T-cell (primary cell): ENCODE data around the gene PGGT1B. TPM values are rescaled to one million over a fixed set of nuclear protein-coding genes. Genes with fewer than 3 reads are reported as not detected.

ENCODE experiments used
- ATAC-seq, 4 experiments: fragments of 200-7000 bp in 3 of 4; fragments of 150-1000 bp in 1 of 4; cut with Tn5 transposase; replicated peaks in 1 of 4; 1 replicate in 3 of 4; 2 replicates in 1 of 4; pipeline ENCODE4 v1.10.0; 2021; ENCODE audit warnings: moderate library complexity in 3 of 4, mild to moderate bottlenecking in 2 of 4, moderate number of reproducible peaks in 1 of 4
- CTCF ChIA-PET, 2 donors: fragments of 300-600 bp; sonication (Branson Sonifier 250); formaldehyde crosslinking; loops; one replicate each; lab custom pipeline; 2022; ENCODE audit warnings: antibody characterized with exemption in 2 of 2; lab: Charles Lee
- POLR2A ChIA-PET, 2 donors: fragments of 300-600 bp; sonication (Branson Sonifier 250); formaldehyde crosslinking; loops; one replicate each; lab custom pipeline; 2022; ENCODE audit warnings: antibody characterized with exemption in 2 of 2; lab: Charles Lee
- DNase-seq, 35 experiments: peaks; one replicate each; pipeline versions ENCODE4 v3.0.0 to v3.0.0-alpha.2; 2013 to 2023
- H3K27ac ChIP-seq: one replicate; pipeline ENCODE4 v1.5.1; 2013; ENCODE audit warnings: low read length
- H3K27me3 ChIP-seq, 2 experiments: replicated peaks in 1 of 2; 1 replicate in 1 of 2; 2 replicates in 1 of 2; pipeline versions ENCODE4 v1.6.1 to v1.7.0; 2013; ENCODE audit warnings: low read length in 1 of 2, mixed read lengths in 1 of 2; ENCODE audit not compliant: control insufficient read depth in 2 of 2, insufficient read depth in 2 of 2; ENCODE audit errors: extremely low read depth in 1 of 2
- H3K36me3 ChIP-seq, 2 donors: 1 replicate in 1 of 2; 2 replicates in 1 of 2; pipeline versions ENCODE4 v1.6.1 to v1.7.0; 2013; ENCODE audit warnings: low read length in 1 of 2; ENCODE audit not compliant: control insufficient read depth in 2 of 2, insufficient read depth in 1 of 2; ENCODE audit errors: extremely low read depth in 1 of 2
- H3K4me1 ChIP-seq, 2 experiments: 1 replicate in 1 of 2; 2 replicates in 1 of 2; pipeline versions ENCODE4 v1.6.1 to v1.7.0; 2013; ENCODE audit warnings: low read length in 2 of 2, mixed read lengths in 1 of 2; ENCODE audit not compliant: insufficient read depth in 2 of 2, control insufficient read depth in 1 of 2; ENCODE audit errors: extremely low read depth in 1 of 2
- H3K4me3 ChIP-seq, 2 donors: 1 replicate in 1 of 2; 2 replicates in 1 of 2; pipeline versions ENCODE4 v1.5.1 to v1.7.0; 2013; ENCODE audit warnings: mild to moderate bottlenecking in 2 of 2, low read length in 1 of 2, moderate library complexity in 1 of 2; ENCODE audit not compliant: control insufficient read depth in 1 of 2; ENCODE audit errors: extremely low read depth in 1 of 2
- H3K9me3 ChIP-seq: 2 replicates; pipeline ENCODE4 v1.7.0; 2013
- H3K27ac Mint-ChIP-seq, 2 donors: one replicate each; pipeline ENCODE4 v1.8.0; 2020 to 2021; ENCODE audit warnings: mild to moderate bottlenecking in 2 of 2, mixed read lengths in 2 of 2
- H3K27me3 Mint-ChIP-seq, 2 donors: one replicate each; pipeline ENCODE4 v1.8.0; 2021 to 2022; ENCODE audit warnings: mixed read lengths in 2 of 2
- H3K36me3 Mint-ChIP-seq: one replicate; pipeline ENCODE4 v1.8.0; 2021; ENCODE audit warnings: mixed read lengths
- H3K4me1 Mint-ChIP-seq, 3 donors: one replicate each; pipeline ENCODE4 v1.8.0; 2020 to 2022; ENCODE audit warnings: mixed read lengths in 3 of 3, mild to moderate bottlenecking in 1 of 3
- H3K4me3 Mint-ChIP-seq, 3 donors: one replicate each; pipeline ENCODE4 v1.8.0; 2020 to 2022; ENCODE audit warnings: mild to moderate bottlenecking in 3 of 3, mixed read lengths in 3 of 3, moderate library complexity in 3 of 3
- H3K9me3 Mint-ChIP-seq, 3 donors: one replicate each; pipeline ENCODE4 v1.8.0; 2020 to 2022; ENCODE audit warnings: mixed read lengths in 3 of 3
- WGBS: methylation state at CpG from one replicate; pipeline ENCODE4 v1.1.5; 2013; ENCODE audit warnings: missing lambda C conversion rate; ENCODE audit not compliant: insufficient coverage; 5-methylcytosine and 5-hydroxymethylcytosine counted together
- total RNA-seq, 35 experiments: library from RNA in 6 of 35; stranded (reverse) in 6 of 35; fragments of 120-200 nt in 1 of 35; gene quantifications; one replicate each; pipeline versions ENCODE4 v1.2.1 to v1.2.4 and lab custom pipeline; 2013 to 2026

The PGGT1B gene
- total RNA-seq, 5 donors from 2014 or later (not counting 1 experiment from before 2014, with no cell fraction given): 35.0 to 45.6 (median 36.0) TPM

DNA sequence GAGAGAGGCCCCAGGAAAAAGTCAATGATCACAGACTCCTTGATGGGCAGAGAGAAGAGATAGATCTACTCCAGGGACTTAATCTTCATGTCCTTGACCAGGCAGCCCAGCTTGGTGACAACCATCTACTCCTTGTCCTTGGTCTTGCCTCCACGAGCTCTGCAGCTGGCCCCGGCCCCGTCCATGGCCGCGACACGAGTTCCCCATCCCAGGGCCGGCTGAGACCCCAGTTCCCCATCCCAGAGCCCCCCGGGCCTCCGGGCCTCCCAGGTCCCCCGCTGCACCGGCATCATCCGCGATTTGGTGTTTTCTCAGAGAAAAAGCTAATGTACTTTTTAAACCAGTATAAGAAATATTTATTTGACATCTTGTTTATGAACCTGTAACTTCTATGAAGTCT, 2.5 kb upstream of the PGGT1B start:
- DNase-seq (no peak), ATAC-seq (no peak)
- peaks cover 13 to 14% of the 10 kb centered on the region in 2 experiments for H3K4me1 ChIP-seq
- 90% methylated on average over 2 of the region's 13 CpGs for WGBS
- Mint-ChIP-seq H3K36me3 (peaks cover 2% of the 10 kb centered on the region), H3K9me3 (no peaks in the 10 kb centered on the region), H3K27ac (no peak overlapping the region), H3K4me1 (peaks cover 28 to 37% (median 28%) of the 10 kb centered on the region in 3 donors), H3K27me3 (no peaks in the 10 kb centered on the region), H3K4me3 (no peak overlapping the region)
- H3K9me3 ChIP-seq: no peaks in the 10 kb centered on the region
- no peak overlapping the region for H3K4me3 ChIP-seq
- peaks cover 0 to 4% of the 10 kb centered on the region in 2 donors for H3K36me3 ChIP-seq
- peaks cover 0 to 4% of the 10 kb centered on the region in 2 experiments for H3K27me3 ChIP-seq
- ChIA-PET CTCF (interaction anchor here in 1 of 2 donors (1.0 kb wide), 1 partner anchor 10 kb away, joined by 3 read pairs; no protein-coding TSS in a partner anchor), POLR2A (interaction anchor here in 1 of 2 donors (0.8 kb wide), 1 partner anchor 10 kb away, joined by 4 read pairs; no protein-coding TSS in a partner anchor)
- no peak overlapping the region for H3K27ac ChIP-seq

DNA sequence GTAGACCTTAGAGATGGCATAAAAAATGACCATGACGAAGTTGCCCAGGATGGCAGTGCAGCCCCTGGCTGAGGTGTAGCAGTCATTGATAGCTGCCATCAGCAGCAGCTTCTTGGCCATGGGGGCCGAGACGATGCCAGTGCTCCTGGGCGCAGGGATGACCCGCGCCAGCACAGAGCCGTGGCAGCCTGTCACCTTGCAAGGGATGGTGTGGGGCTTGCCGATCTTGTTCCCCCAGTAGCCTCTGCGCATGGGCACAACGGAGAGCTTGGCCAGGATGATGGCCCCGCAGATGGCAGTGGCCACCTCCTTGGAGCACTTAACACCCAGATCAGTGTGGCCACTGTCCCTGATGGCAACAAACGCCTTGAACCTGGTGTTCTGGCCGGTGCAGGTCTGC, 2.1 kb upstream of the PGGT1B start:
- Mint-ChIP-seq H3K9me3 (no peaks in the 10 kb centered on the region), H3K27ac (no peak overlapping the region), H3K27me3 (no peaks in the 10 kb centered on the region), H3K36me3 (peaks cover 2% of the 10 kb centered on the region), H3K4me1 (peaks cover 32 to 41% (median 33%) of the 10 kb centered on the region in 3 donors), H3K4me3 (no peak overlapping the region)
- DNase-seq (no peak), ATAC-seq (no peak)
- Histone ChIP-seq H3K27ac (no peak overlapping the region), H3K36me3 (peaks cover 0 to 4% of the 10 kb centered on the region in 2 donors), H3K9me3 (no peaks in the 10 kb centered on the region), H3K4me3 (no peak overlapping the region), H3K4me1 (peaks cover 14% of the 10 kb centered on the region in 2 experiments), H3K27me3 (peaks cover 0 to 4% of the 10 kb centered on the region in 2 experiments)
- WGBS: 98% methylated on average over 13 of the region's 13 CpGs
- POLR2A ChIA-PET: interaction anchor here in 1 of 2 donors (0.8 kb wide), 1 partner anchor 10 kb away, joined by 4 read pairs; no protein-coding TSS in a partner anchor
- CTCF ChIA-PET: no interaction called here

DNA sequence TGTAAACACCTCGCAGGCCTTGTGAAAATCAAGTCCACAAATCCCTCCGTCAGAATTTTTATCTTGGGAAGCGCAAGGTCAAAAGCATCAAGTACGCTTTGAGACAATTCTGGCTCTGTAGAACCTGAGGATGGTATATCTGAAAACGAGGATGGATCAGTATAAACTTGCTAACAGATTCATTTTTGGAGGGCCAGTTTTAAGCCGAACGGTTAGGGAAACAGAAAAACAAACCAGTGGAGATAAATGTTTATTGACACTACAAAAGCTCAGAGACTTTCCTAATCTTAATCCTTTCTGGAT, 352 bp upstream of the PGGT1B start:
- ChIA-PET CTCF (interaction anchor here in 1 of 2 donors (0.8 kb wide), 1 partner anchor 12 kb away, joined by 3 read pairs; no protein-coding TSS in a partner anchor), POLR2A (no interaction called here)
- H3K4me1 Mint-ChIP-seq: peaks cover 49 to 59% (median 50%) of the 10 kb centered on the region in 3 donors
- Histone ChIP-seq H3K36me3 (peaks cover 0 to 3% of the 10 kb centered on the region in 2 donors), H3K27ac (peak overlapping the region; percentile 71), H3K9me3 (no peaks in the 10 kb centered on the region), H3K4me1 (peaks cover 16 to 21% of the 10 kb centered on the region in 2 experiments), H3K4me3 (peak overlapping the region; percentile 89 to 99), H3K27me3 (peaks cover 0 to 4% of the 10 kb centered on the region in 2 experiments)
- peak overlapping the region; percentile 96 to 98 (median 96) for H3K4me3 Mint-ChIP-seq
- DNase-seq (no peak), ATAC-seq (no peak)
- H3K27ac Mint-ChIP-seq: peak overlapping the region; percentile 92 to 96
- no peaks in the 10 kb centered on the region for H3K9me3 Mint-ChIP-seq
- WGBS: no CpG with 5 or more reads among the region's 7 CpGs
- H3K27me3 Mint-ChIP-seq: no peaks in the 10 kb centered on the region
- peaks cover 2% of the 10 kb centered on the region for H3K36me3 Mint-ChIP-seq

DNA sequence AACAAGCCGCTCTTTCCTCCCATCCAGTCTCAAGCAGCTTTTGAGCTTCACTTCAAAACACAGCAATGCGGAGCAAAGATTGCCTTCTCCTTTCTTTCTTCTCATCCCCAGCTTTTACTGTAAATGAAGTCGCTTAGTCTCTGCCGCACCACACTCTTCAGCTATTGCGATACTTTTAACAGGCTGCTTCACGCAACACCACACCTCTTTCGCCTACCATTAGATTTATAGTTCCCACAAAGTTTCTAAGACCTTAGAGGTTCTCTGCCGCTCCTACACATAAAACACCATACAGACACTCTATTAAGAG, 711 bp downstream of the PGGT1B start:
- Mint-ChIP-seq H3K27me3 (no peaks in the 10 kb centered on the region), H3K9me3 (no peaks in the 10 kb centered on the region), H3K4me3 (peak overlapping the region; percentile 96 to 98 (median 96)), H3K4me1 (peaks cover 54 to 69% (median 57%) of the 10 kb centered on the region in 3 donors), H3K27ac (peak overlapping the region; percentile 92 to 96), H3K36me3 (peaks cover 3% of the 10 kb centered on the region)
- Histone ChIP-seq H3K36me3 (no peaks in the 10 kb centered on the region), H3K4me3 (peak overlapping the region; percentile 89 to 99), H3K27ac (peak overlapping the region; percentile 71), H3K27me3 (peaks cover 0 to 4% of the 10 kb centered on the region in 2 experiments), H3K9me3 (no peaks in the 10 kb centered on the region), H3K4me1 (peaks cover 16 to 21% of the 10 kb centered on the region in 2 experiments)
- WGBS: 12% methylated on average over 6 of the region's 8 CpGs
- ATAC-seq (peak in 3 of 4 experiments; percentile 8 to 17 (median 13)), DNase-seq (peak in 1 of 35 experiments; percentile 2)
- CTCF ChIA-PET: interaction anchor here in 1 of 2 donors (0.6 to 1.4 kb wide), 4 partner anchors 8 to 312 kb away, joined by 3 to 4 read pairs (median 3); partner anchors contain the start of gene FEM1C
- POLR2A ChIA-PET: no interaction called here

GRCh38 chr5:115260248-115260647, 2.4 kb downstream of the PGGT1B start:
- no peaks in the 10 kb centered on the region for H3K9me3 ChIP-seq
- ChIA-PET POLR2A (no interaction called here), CTCF (interaction anchor here in 1 of 2 donors (0.5 kb wide), 1 partner anchor 287 kb away, joined by 3 read pairs; no protein-coding TSS in a partner anchor)
- DNase-seq (no peak), ATAC-seq (no peak)
- no CpG with 5 or more reads among the region's 2 CpGs for WGBS
- Mint-ChIP-seq H3K4me3 (no peak overlapping the region), H3K4me1 (peaks cover 72 to 86% (median 74%) of the 10 kb centered on the region in 3 donors), H3K27me3 (no peaks in the 10 kb centered on the region), H3K27ac (no peak overlapping the region), H3K36me3 (peaks cover 12% of the 10 kb centered on the region), H3K9me3 (no peaks in the 10 kb centered on the region)
- no peak overlapping the region for H3K27ac ChIP-seq
- H3K4me1 ChIP-seq: peaks cover 16 to 21% of the 10 kb centered on the region in 2 experiments
- H3K4me3 ChIP-seq: no peak overlapping the region
- H3K27me3 ChIP-seq: peaks cover 0 to 4% of the 10 kb centered on the region in 2 experiments
- no peaks in the 10 kb centered on the region for H3K36me3 ChIP-seq

- Histone ChIP-seq H3K4me3 (no peak overlapping the region), H3K36me3 (no peaks in the 10 kb centered on the region), H3K4me1 (peaks cover 13 to 19% of the 10 kb centered on the region in 2 experiments), H3K27me3 (no peaks in the 10 kb centered on the region), H3K27ac (no peak overlapping the region), H3K9me3 (no peaks in the 10 kb centered on the region)
- ChIA-PET CTCF (interaction anchor here (0.5 to 0.8 kb wide), 2 partner anchors 9 to 345 kb away, joined by 3 to 5 read pairs; no protein-coding TSS in a partner anchor), POLR2A (interaction anchor here in 1 of 2 donors (0.6 kb wide), 1 partner anchor 16 kb away, joined by 3 read pairs; no protein-coding TSS in a partner anchor)
- H3K27ac Mint-ChIP-seq: no peak overlapping the region
- DNase-seq (no peak), ATAC-seq (no peak)
- H3K9me3 Mint-ChIP-seq: no peaks in the 10 kb centered on the region
- no peak overlapping the region for H3K4me3 Mint-ChIP-seq
- peaks cover 83 to 95% (median 87%) of the 10 kb centered on the region in 3 donors for H3K4me1 Mint-ChIP-seq
- H3K36me3 Mint-ChIP-seq: peaks cover 16% of the 10 kb centered on the region
- no peaks in the 10 kb centered on the region for H3K27me3 Mint-ChIP-seq
Observed at GRCh38 chr5:115257981-115258380, 4.7 kb downstream of the PGGT1B start.
